WTC11 (cell line): ENCODE data around the gene CCSER1.

Experiments used
- CREM ChIP-seq: sonication (generic); formaldehyde crosslinking; IDR thresholded peaks from 2 replicates; pipeline ENCODE4 v1.8.1; 2022; ENCODE audit warnings: mild to moderate bottlenecking, missing genetic modification reagents, moderate library complexity
- CTCF ChIP-seq: fragments of 200-600 bp; IDR thresholded peaks from 2 replicates; pipeline ENCODE4 v1.8.0; 2022; ENCODE audit warnings: antibody characterized with exemption
- MAX ChIP-seq: sonication (generic); formaldehyde crosslinking; IDR thresholded peaks from 2 replicates; pipeline ENCODE4 v1.8.0; 2022; ENCODE audit warnings: mild to moderate bottlenecking, missing genetic modification reagents
- NR2C2 ChIP-seq: sonication (generic); formaldehyde crosslinking; IDR thresholded peaks from 2 replicates; pipeline ENCODE4 v1.8.0; 2022; ENCODE audit warnings: mild to moderate bottlenecking, missing genetic modification reagents
- SOX15 ChIP-seq: fragments of 250-450 bp; sonication (Bioruptor Pico); IDR thresholded peaks from 2 replicates; pipeline ENCODE4 v1.9.0; 2021; ENCODE audit warnings: mild to moderate bottlenecking
- TP53 ChIP-seq: sonication (generic); formaldehyde crosslinking; IDR thresholded peaks from 2 replicates; pipeline ENCODE4 v1.8.1; 2023; ENCODE audit warnings: mild to moderate bottlenecking, missing genetic modification reagents

- TF ChIP-seq CTCF (no peak), MAX (CRISPR knock-in tag) (no peak), TP53 (CRISPR knock-in tag) (no peak), NR2C2 (CRISPR knock-in tag) (no peak), CREM (no peak), SOX15 (CRISPR knock-in tag) (no peak)
These were observed 287.9 kb downstream of the CCSER1 start for GRCh38 chr4:90415116-90415515.
